LNCaP clone FGC (cell line): ENCODE measurements around the gene CELSR1.

Experiments used
- DNase-seq: peaks from one replicate; pipeline ENCODE4 v3.0.0-alpha.2; 2011; ENCODE audit warnings: low read depth
- H3K4me3 ChIP-seq: 2 replicates; pipeline ENCODE4 v1.5.1; 2011; ENCODE audit warnings: mild to moderate bottlenecking, low read depth, low read length, control low read depth
- TF ChIP-seq, protein P1 (sequence below): IDR thresholded peaks from 2 replicates; pipeline ENCODE4 v1.5.1; 2012; ENCODE audit warnings: mild to moderate bottlenecking; ENCODE audit not compliant: control insufficient read depth, insufficient read depth; ENCODE audit errors: extremely low read depth

CELSR1 gene

DNA sequence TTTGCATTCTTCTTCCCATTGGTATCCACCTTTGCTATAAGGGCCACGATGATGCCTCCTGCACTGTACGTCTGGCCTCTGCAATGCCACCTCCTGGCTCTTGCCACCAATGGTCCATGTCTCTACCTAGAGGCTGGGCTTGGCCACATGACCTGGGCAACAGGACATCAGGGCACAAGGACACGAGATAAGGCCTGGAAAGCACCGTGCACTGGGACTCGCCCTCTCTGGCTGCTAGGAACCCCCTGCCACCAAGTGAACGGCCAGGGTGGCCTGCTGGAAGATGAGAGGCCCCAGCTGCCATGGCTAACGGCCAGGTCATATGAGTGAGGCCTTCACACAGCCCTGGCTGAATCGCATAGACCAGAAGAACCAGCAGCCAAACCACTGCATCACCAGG lies 114.5 kb downstream of the CELSR1 start:
- H3K4me3 ChIP-seq, result no peak overlapping the region
- no peak for DNase-seq
- TF ChIP-seq, protein P1, sequence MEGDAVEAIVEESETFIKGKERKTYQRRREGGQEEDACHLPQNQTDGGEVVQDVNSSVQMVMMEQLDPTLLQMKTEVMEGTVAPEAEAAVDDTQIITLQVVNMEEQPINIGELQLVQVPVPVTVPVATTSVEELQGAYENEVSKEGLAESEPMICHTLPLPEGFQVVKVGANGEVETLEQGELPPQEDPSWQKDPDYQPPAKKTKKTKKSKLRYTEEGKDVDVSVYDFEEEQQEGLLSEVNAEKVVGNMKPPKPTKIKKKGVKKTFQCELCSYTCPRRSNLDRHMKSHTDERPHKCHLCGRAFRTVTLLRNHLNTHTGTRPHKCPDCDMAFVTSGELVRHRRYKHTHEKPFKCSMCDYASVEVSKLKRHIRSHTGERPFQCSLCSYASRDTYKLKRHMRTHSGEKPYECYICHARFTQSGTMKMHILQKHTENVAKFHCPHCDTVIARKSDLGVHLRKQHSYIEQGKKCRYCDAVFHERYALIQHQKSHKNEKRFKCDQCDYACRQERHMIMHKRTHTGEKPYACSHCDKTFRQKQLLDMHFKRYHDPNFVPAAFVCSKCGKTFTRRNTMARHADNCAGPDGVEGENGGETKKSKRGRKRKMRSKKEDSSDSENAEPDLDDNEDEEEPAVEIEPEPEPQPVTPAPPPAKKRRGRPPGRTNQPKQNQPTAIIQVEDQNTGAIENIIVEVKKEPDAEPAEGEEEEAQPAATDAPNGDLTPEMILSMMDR, result no peak

DNA sequence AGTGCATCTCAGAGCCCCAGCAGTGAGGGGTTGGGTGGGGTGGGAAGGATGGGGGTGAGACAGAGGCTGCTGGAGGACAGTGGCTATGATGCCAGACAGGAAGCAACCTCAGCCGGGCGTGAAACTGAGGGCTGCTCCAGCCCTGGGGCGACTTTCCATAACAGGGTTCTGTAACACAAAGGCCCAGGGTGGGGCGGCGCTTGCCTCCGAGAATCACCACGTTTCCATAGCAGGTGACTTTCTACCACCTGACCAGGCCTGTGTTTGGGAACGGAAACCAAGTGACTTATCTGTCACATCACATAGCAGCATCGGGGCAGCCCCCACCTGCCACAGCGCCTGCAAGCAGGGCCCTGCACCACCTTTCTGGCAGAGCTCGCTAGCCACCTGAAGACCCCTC lies 116.2 kb downstream of the CELSR1 start:
- no peak overlapping the region for H3K4me3 ChIP-seq
- DNase-seq, result no peak
- TF ChIP-seq, protein P1, result no peak

DNA sequence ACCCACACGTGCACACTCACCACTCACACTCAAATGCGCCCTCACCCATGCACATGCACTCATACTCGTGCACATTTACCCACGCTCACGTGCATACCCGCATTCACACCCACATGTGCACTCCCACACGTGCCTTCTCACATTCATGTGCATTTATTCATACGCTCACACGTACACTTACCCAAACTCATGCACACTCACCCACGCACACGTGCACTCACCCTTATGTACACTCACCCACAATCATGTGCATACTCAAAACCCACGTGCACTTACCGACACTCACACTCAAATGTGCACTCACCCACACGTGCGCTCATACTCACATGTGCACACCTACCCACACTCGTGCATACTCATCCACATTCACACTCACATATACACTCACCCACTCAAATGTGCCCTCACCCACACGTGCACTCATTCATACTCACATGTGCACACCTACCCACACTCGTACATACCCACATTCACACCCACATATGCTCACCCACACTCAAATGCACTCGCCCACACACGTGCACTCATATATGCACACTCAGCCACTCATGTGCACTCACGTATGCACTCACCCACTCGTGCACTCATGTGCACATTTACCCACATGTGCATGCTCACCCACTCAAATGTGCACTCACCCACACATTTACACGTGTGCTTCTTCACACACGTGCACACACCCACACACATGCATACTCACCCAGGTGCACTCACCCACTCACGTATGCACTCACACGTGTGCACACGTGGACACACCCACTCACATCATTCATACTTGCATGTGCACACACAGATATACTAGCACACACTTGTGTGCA lies 117.5 kb downstream of the CELSR1 start:
- DNase-seq, result no peak
- no peak overlapping the region for H3K4me3 ChIP-seq
- TF ChIP-seq, protein P1, result no peak

DNA sequence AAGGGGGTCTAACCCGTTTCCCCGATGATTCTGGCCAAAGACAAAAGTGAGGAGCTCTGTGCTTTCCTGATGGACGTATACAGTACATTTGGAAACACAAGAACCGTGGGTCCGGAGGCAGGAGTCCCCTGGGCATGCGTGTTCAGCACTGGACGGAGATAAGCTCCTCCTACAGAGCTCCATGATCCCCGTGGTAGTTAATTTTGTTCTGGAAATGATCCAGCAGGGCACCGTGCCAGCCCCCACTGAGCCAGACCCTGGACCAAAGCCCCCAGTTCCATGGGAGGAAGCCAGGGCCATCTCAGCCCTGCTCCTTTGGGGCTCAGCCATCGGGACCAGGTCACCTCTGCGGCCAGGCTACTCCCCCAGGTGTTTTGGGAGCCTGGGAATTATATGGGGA lies 118.6 kb downstream of the CELSR1 start:
- no peak for DNase-seq
- TF ChIP-seq, protein P1, result no peak
- no peak overlapping the region for H3K4me3 ChIP-seq

DNA sequence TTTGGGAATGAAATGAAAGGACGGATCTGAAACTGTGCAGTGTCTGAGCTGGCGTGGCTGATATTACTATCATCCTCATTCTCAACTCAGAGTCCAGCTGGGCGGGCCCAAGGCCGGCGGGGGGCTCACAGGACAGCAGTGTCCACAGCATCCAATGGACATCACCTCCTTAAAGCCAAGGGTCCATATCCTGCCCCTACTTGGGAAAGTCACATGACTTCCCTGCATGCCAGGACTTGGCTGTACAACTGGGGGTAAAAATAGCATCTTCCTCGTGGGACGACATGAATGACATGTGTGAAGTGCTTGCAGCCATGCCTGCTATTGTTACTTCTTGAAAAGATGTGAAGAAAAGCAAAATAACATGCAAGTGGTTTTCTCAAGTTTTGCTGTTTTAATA lies 119.7 kb downstream of the CELSR1 start:
- TF ChIP-seq, protein P1, result no peak
- DNase-seq, result no peak
- no peak overlapping the region for H3K4me3 ChIP-seq

DNA sequence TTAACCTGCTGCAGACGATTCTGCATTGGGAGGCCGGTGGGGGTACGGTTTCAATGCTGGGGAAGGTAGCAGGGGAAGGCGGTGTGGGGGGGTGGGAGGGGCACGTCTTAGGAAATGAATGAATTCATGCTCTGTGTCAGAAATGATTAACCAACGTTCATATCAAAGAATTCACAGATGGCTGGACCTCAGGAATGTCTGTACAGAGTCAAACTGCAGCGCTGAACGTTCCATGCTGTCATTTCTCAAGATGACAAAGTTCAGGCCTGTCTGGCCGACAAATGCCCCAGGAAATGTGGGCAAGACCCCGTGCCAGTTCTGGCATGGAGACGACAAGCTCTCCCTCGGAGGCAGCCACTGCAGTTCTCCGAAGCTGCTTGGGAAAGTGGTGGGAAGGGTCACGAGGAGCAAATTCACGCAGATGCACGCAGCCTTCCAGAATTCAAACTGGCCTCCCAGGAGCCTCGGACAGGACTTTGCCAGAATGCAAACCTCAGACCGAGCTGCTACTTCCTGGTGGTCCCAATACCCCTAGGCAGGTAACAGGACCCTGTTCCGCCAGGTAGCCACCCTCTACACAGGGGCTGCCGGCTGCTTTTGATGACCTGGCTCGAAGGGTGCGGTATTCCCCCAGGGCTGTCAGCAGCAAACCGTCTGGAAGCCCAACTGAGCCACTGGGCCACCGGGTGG lies 120.4 kb downstream of the CELSR1 start:
- no peak for DNase-seq
- no peak overlapping the region for H3K4me3 ChIP-seq
- TF ChIP-seq, protein P1, result no peak
